ENCODE measurements around the gene THRA.

- TF ChIP-seq CTCF (IDR thresholded peaks at IDR 0.05) (no peak), POLR2AphosphoS5 (IDR thresholded peaks at IDR 0.05) (no peak)
These were observed 10.1 kb downstream of the THRA start for GRCh38 chr17:40072735-40073346.
